ENCODE measurements around the gene ZRANB1.
"Not testable (repeated sequence)": the region's sequence is repeated elsewhere in the genome, so short reads cannot be mapped to it uniquely, and the experiment has no call there.

The ZRANB1 gene

GRCh38 chr10:124941823-124942222 lies at the start of gene ZRANB1:
ZRANB1 (plus strand) TSS chr10:124942123; CDS start chr10:124942494, 371 bp downstream.
- no peak for DNase-seq

- DNase-seq = no peak
Measured at GRCh38 chr10:124892905-124893304, 49.0 kb upstream of the ZRANB1 start.

GRCh38 chr10:124894569-124895215 lies 47.2 kb upstream of the ZRANB1 start:
- DNase-seq = no peak

- DNase-seq = no peak
Measured at GRCh38 chr10:124896751-124897150, 45.2 kb upstream of the ZRANB1 start.

- DNase-seq = no peak
Measured at GRCh38 chr10:124898471-124898870, 43.5 kb upstream of the ZRANB1 start.

- DNase-seq = no peak
Measured at GRCh38 chr10:124899151-124899550, 42.8 kb upstream of the ZRANB1 start.

- DNase-seq = no peak
Measured at GRCh38 chr10:124902462-124902861, 39.5 kb upstream of the ZRANB1 start.

- DNase-seq = no peak
Measured at GRCh38 chr10:124903111-124903510, 38.8 kb upstream of the ZRANB1 start.

- no peak for DNase-seq
Measured at GRCh38 chr10:124904796-124905195, 37.1 kb upstream of the ZRANB1 start.

- DNase-seq = no peak
Measured at GRCh38 chr10:124906551-124907001, 35.3 kb upstream of the ZRANB1 start.

GRCh38 chr10:124909563-124909962 lies 32.4 kb upstream of the ZRANB1 start:
- no peak for DNase-seq

GRCh38 chr10:124911124-124912067 lies 30.5 kb upstream of the ZRANB1 start:
- DNase-seq = no peak

- no peak for DNase-seq
Measured at GRCh38 chr10:124912101-124912886, 29.6 kb upstream of the ZRANB1 start.

GRCh38 chr10:124913167-124913566 lies 28.8 kb upstream of the ZRANB1 start:
- no peak for DNase-seq

- DNase-seq = not testable (repeated sequence)
Measured at GRCh38 chr10:124914398-124914797, 27.5 kb upstream of the ZRANB1 start.

GRCh38 chr10:124916098-124916584 lies 25.8 kb upstream of the ZRANB1 start:
- peak; percentile 38 for DNase-seq

GRCh38 chr10:124916585-124917427 lies 25.1 kb upstream of the ZRANB1 start:
- peak; percentile 86 for DNase-seq

- peak; percentile 25 for DNase-seq
Measured at GRCh38 chr10:124917428-124918190, 24.3 kb upstream of the ZRANB1 start.

GRCh38 chr10:124918191-124918830 lies 23.6 kb upstream of the ZRANB1 start:
- no peak for DNase-seq

- DNase-seq = no peak
Measured at GRCh38 chr10:124918906-124919305, 23.0 kb upstream of the ZRANB1 start.

- no peak for DNase-seq
Measured at GRCh38 chr10:124921261-124921660, 20.7 kb upstream of the ZRANB1 start.
